ENCODE results near the gene FOXP1.

DNA sequence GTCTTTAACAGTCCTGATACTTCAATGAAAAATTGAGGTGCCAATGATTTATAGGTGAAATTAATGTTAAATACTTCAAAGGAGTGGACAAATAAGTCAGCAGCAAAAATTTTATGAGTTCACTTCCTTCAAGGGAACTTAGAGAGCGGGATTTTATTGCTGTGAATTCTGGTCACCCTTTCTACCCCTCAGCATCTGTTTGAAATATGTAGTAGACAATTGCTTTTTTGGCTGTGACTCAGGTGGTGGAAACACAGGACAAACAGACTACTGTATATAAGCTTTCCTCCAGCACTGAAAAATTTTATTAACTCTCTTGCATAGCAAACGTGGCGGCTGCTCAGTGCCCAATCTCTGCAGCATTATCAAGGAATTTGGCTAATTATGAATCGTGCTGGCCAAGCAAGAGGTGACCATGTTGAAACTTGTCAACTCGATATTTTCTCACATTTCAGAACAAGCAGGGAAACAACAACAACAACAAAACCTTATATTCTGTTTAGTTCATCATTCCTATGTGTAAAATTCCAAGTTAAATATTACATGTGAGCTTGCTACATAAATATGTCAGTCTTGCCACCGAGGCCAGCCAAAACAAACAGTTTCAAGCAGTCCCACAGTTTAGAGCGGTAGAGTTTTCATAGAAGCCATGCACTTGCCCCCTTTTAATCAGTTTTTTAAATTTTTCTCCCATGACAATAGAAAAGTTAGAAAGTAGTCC, 420.2 kb downstream of the FOXP1 start:
- no peak for TF ChIP-seq POLR2A (IDR thresholded peaks at IDR 0.05)
- TF ChIP-seq, protein P1, sequence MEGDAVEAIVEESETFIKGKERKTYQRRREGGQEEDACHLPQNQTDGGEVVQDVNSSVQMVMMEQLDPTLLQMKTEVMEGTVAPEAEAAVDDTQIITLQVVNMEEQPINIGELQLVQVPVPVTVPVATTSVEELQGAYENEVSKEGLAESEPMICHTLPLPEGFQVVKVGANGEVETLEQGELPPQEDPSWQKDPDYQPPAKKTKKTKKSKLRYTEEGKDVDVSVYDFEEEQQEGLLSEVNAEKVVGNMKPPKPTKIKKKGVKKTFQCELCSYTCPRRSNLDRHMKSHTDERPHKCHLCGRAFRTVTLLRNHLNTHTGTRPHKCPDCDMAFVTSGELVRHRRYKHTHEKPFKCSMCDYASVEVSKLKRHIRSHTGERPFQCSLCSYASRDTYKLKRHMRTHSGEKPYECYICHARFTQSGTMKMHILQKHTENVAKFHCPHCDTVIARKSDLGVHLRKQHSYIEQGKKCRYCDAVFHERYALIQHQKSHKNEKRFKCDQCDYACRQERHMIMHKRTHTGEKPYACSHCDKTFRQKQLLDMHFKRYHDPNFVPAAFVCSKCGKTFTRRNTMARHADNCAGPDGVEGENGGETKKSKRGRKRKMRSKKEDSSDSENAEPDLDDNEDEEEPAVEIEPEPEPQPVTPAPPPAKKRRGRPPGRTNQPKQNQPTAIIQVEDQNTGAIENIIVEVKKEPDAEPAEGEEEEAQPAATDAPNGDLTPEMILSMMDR (IDR thresholded peaks at IDR 0.05) = no peak
- no peak for TF ChIP-seq EP300 (IDR thresholded peaks at IDR 0.05)
- no peak for TF ChIP-seq POLR2AphosphoS5 (IDR thresholded peaks at IDR 0.05)
